Renal pelvis (tissue), 4 donors: ENCODE data around the gene PTPRN2. TPM values are rescaled to one million over a fixed set of nuclear protein-coding genes. Genes with fewer than 3 reads are reported as not detected.

Experiments used
- DNase-seq: peaks from one replicate; pipeline ENCODE4 v3.0.0-alpha.2; 2013
- polyA plus RNA-seq, 3 donors: library from polyadenylated mRNA; unstranded; fragments of 120-200 nt; gene quantifications; one replicate each; pipeline ENCODE4 v1.2.1, GENCODE V29; 2013; ENCODE audit not compliant: insufficient read length in 3 of 3

The PTPRN2 gene
- polyA plus RNA-seq, 3 donors, result 6.6 to 7.5 (median 7.4) TPM

DNA sequence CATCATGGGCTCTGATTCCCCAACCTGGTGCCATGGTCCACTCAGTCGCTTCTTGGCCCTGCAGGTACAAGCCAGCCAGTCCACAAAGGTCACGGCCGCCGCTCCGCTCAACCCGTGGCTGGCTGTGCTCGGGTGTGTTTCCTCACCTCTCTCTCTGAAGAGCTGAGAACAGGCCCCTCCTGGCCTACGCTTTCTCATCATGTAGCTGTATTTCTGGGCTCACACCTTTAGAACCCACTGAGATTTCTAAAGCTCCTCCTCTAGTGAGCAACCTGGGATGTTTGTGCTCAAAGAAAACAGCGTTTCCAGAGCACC, 30.2 kb downstream of the PTPRN2 start:
- no peak for DNase-seq

DNA sequence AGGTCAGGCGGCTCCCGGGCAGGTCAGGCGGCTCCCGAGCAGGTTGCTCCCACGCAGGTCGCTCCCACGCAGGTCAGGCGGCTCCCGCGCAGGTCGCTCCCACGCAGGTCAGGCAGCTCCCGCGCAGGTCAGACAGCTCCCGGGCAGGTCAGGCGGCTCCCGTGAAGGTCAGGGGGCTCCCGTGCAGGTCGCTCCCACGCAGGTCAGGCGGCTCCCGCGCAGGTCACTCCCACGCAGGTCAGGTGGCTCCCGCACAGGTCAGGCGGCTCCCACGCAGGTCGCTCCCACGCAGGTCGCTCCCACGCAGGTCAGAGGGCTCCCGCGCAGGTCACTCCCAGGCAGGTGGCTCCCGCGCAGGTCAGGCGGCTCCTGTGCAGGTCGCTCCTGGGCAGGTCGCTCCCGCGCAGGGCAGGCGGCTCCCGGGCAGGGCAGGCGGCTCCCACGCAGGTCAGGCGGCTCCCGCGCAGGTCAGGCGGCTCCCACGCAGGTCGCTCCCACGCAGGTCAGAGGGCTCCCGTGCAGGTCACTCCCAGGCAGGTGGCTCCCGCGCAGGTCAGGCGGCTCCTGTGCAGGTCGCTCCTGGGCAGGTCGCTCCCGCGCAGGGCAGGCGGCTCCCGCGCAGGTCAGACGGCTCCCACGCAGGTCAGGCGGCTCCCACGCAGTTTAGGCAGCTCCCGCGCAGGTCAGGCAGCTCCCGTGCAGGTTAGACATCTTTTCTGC, 30.7 kb downstream of the PTPRN2 start:
- DNase-seq, result no peak

DNA sequence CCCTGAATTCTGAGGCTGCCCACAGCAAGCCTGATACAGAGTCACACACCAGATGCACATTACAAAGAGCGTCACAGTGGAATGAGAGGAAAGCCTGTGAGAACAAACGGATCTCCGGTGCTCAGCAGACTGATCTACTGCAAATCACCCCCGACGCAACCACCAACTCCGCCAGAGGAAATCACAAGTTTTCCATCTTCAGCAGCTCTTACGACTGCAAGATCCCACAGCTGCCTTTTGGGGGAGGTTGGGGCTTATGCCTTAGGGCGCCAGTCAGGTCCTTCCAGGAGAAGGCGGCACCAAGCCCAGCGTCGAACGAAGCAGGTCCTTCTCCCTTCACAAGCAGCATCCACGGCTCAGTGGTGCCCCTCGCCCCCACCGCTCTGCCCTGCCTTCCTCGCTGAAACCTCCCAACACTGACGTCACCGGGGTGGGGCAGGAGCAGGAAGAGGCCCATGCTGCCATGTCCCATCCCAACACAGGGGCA, 32.5 kb downstream of the PTPRN2 start:
- DNase-seq, result no peak

DNA sequence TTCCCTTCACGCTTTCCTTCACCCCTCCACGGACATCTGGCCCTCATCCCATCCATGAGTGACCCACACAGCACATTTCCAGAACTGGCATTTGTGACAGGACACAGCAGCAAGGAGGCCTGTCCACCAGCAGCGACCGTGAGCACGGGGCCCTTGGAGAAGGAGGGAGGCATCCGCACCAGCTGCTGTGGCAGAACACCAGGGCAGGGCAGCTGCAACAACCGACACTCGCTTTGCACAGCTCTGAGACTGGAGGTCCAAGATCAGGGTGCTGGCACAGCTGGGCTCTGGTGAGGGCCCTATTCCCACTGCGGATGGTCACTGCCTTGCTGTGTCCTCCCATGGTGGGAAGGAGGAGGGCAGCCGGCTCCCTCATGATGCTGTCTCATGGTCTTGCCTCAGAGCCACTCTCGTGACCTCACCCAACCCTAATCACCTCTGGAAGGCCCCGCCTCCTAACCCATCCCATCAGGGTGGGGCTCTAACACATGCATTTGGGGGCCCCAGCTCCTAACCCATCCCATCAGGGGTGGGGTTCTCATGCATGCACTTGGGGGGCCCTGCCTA, 36.7 kb downstream of the PTPRN2 start:
- DNase-seq, result no peak

DNA sequence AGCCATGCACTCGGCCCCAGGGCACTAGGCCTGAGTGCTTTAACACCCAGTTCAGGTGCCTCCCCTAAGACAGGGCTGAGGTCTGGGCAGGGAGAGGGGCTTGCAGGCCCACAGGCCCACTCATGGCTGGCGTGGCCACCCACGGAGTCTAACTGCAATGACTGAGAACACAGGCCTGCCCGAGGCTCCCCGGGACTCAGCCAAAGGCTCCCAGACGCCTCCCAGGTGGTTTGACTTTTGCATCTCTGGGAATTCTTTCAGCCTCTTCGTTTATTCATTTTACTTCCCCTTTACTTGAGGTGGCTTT, 37.3 kb downstream of the PTPRN2 start:
- no peak for DNase-seq

DNA sequence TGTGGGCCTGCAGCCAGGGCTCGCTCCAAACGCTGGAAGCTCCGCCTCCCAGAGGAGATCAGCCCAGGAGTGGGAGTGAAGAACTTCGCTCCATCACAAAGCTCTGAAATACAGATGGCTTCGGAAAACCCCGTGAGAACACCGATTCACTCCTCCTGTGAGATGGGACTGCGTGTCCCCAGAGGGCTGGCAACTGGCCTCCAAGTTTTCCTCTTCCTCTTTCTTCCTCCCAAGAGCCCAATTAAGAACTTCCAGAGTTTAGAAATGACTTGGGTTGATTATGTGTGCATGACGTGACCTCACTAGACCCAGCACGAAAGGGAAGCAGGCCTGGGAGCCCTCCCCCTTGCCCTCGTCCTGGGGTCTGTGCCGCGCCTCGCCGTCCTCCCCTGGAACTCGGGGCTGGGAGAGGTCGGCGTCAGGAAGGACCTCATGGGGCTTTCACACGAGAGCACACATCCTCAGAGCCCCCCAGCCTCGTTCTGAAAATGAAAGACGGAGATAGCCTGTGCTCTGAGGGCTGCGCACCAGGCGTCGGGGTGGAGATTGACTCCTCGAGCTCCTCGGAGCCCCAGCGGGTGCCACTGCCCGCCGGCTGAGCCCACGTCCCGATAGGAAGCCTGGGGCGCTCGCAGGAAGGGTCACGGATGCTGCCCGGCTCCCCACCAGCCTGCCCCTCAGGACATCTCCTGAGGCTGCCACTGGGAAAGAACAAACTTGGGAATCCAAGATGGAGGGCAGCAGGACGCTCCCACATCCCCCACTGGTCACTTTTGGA, 37.8 kb downstream of the PTPRN2 start:
- DNase-seq, result peak; percentile 43

DNA sequence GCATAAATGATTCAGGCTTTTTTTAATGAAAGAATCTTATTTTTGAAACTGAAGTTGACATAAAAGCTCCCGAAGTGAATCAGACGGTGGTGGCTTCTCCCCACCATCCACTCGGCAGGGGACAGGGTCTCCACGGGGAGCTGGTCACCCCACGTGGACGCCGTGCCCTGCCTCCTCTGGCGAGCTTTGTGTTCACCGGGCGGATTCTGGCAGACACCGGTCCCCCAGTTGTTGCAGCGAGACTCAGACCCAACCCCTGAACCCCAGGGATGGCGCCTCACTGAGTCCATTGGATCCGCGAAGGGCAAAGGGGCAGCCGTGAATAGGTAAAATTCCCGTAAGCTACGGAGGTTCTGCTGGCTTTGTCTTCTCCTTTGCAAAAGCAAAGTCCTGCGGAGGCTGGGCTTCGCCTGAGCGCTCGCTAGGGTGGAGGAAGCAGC, 38.4 kb downstream of the PTPRN2 start:
- DNase-seq, result no peak

DNA sequence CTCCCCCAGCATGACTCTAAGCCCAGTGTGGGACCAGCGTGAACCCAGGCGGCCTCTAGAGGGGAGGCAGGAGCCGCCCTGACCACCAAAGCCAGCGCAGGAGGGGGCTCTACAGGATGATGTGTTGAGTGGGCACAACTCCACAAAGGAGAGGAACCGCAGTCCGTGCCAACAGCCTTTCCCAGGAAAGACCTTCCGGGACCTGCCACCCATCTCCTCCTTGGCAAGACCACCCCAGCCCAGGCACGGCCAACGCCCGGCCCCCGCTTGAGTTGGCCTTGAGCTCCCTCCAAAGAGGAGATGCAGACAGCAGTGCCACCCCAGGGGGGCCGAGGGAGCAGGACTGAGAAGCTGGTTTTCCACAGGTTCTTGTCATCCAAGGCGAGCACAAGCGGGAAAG, 38.9 kb downstream of the PTPRN2 start:
- DNase-seq, result no peak

DNA sequence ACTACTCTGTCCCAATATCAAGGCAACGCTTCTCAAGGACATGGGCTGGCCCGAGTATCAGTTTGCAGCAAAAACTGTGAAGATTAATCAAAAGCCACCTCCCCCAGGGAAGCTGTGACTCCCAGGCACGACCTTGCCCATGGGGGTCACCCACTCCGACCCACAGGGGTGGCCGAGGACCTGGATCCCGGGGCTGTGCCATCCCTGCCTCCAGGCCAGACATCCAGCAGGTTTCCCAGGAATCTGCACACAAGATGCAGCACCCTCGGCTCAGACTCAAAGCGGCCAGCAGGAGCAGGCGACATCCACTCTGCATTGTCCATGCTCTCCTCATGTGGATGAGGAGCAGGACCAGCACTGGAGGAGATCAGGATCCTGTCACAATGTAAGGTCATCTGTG, 39.8 kb downstream of the PTPRN2 start:
- DNase-seq, result no peak

DNA sequence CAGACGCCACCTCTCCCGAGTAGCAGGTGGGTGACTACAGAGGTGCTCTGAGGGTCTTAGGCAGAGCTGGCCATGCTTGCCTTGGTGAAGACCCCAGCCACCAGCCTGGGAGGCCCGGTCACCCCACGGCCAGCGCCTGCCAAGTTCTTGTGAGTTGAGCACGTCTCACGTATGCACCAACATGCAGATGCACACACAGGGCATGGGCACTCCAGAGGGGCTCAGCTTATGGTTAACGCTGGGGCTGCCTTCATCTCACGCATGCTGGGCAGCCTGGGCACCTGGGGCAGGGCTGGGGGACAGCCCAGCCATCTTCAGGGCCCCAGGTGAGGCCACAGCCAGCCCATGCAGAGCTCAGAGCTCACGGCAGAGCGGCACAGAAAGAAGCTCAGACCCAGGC, 41.0 kb downstream of the PTPRN2 start:
- DNase-seq, result no peak

DNA sequence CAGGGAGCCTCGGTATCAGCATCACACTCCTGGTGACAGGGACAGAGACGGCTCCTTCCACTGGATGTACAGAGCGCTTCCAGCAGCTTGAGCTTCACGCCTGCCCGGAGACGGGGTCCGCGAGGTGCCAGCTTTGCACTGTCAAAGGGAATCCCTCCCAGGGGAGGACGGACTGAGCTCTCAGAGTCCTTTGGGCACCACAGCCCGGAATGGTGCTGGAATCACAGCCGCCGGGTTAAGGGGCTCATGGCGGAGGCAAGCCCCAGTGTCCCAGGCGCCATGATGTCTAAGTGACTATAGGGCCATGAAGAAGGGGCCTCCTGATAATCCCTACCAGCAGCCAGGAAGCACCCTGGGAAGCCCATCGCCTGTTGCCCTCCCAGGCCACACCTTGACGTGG, 41.4 kb downstream of the PTPRN2 start:
- no peak for DNase-seq

DNA sequence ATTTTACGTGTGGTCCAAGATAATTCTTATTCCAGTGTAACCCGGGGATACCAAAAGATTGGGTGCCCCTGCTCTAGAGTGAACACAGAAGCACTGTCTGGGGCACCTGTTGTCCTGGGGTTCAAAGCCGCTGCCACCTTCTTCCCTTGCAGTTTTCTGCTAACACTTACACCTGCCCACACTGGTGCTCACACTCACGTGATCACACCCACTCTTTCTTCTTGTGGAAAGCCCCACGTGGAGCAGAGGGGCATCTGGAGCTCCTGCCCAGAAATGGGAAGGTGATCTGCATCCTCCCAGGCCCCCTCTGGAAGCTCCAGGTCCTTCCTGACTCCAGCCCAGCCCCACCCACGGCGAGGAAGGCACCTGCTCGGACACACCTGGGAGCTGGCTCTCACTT, 42.9 kb downstream of the PTPRN2 start:
- DNase-seq, result no peak

DNA sequence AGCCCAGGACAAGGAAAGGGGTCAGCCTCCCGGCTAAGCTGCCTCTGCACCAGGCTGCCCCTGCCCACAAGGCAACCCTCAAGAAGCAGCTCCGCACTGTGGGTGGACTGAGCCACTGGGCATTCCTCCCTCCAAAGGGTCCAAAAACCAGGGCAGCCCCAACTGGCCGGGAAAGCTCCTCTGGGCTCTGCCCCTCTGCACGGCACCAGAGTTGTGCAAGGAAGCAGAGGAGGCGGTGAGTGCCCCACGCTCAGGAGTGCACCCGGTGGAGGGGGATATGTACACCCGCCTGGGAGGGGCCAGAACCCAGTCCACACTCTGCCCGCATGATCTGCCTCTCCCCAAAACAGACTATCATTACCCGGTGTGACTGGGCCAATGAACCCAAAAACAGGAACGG, 43.8 kb downstream of the PTPRN2 start:
- no peak for DNase-seq

DNA sequence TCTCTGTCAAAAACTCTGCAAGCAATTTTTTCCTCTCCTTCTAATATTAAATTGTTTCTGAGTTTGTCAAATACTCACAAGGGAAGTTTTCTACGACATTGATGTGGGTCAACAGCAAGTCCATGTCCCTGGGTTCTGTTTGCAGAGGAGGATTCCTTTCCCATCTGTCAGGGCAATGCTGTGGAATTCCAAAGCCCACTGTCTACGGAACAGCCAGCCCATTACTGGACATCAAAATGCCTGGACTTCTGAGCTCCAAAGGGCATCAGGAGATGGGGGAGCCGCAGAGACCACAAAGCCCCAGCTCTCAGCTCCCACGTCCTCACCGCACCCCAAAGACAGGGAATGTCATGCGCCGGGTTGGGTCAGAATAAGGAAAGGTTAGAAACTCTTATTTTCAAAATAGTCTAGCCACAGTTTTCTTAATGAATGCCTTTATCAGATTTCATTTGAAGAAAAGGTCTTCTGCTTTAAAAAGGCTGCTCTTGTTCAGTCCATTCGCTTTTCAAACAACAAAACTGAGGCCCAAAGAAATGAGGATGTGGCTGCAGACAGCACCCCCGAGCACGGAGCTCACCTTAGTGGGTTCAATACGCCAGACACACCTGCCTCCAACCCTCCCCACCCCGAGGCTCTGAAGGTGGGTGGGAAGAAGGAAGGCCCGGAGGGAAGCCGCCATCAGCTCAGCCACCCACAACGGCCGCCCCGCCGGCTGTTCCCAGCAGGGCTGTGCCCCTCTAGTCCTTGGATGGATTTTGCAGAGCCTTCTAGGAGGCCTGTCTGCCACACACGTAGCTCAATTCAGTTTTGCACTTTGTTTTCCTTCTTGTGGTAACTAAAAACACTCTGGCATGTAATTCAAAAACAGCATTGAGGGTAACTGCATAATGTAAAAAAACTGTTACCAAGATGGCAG, 44.7 kb downstream of the PTPRN2 start:
- DNase-seq, result no peak

DNA sequence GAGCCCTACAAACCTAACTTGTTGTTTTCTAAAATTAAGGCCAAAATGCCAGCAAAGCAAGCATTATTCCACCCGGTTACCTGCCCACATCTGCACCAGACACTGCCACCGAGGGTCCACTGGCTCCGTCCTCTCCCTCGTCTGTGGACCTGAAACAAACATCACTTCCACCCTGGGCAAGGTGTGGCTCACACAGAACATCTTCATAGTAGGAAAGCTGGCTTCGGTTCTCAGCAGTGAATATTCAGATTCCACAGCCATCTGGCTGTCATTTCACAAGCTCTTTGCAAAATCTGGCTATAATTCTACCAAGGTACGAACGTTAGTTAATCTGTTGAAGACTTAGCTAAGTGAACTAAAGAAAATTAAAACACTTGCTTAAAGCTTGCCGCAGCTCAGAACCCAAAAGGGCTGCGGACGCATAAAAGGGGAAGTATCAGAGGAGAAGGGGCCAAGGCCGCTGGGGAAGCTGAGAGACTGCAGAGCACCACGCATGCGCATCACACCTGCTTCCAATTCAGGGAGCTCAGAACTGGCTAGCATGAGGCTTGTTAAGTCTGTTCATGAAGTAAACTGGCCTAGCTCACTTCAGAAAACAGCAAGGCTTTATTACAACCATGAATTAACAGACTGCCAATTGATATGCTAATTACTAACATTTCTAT, 46.1 kb downstream of the PTPRN2 start:
- no peak for DNase-seq

DNA sequence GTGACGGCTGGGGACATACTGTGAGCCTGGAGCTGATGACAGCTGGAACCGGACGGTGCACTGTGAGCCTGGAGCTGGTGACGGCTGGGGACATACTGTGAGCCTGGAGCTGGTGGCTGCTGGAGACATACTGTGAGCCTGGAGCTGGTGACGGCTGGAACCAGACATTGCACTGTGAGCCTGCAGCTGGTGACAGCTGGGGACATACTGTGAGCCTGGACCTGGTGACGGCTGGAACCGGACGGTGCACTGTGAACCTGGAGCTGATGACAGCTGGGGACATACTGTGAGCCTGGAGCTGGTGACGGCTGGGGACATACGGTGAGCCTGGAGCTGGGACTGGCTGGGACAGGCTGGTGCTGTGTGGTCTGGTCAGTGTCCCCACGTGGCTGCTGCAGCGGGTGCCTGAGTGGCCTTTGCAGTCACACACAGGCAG, 47.9 kb downstream of the PTPRN2 start:
- no peak for DNase-seq

DNA sequence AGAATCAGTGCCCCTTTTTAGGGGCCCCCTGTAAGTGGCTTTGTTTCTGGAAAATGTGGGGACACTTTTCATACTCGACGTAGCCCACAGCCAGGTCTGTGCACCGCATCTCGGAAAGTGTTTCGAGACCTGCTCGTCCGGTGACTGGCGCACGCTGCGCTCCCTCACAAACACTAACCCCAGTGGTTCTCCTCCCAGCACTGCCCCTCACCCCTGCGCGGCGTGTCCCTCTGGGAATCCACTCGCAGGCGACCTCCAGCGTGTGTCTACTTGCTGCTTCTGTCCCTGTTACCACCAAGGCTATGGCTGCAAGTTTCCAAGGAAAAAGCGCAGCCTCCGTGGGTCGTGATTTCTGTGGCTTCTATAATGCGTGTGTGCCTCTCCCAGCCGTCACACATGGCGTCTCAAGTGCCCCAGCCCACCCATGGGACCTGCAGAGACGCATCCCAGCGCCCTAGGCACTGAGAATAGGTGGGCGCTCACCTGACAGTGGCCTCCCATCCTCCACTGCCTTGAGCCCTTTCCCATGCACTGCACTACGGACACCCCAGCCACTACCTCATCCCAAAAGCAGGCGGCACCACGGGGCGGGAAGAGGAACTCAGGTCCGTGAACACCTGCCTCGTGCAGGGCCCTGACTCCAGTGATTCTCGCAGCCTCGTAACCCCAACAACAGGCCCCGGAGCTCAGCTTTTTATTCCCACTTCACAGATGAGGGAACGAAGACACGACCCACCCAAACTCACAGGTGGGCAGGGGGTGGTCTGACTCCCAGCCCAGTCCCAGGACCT, 49.3 kb downstream of the PTPRN2 start:
- DNase-seq, result no peak

DNA sequence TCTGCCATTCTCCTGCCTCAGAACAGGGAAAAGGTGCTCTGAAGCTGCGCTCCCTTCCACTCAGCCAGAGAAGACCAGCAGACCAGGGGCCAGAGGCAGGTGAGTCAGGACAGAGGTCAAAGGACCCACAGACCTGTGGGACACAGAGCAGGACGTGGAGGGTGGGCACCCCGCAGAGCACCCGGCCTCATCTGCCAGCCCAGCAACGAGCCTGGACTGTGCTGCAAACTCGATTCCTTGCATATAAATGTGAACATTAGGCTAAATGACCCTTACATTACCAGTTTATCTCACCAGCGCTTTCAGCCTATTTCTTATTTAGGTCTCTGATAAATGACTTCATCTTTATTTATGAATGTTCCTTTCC, 50.1 kb downstream of the PTPRN2 start:
- no peak for DNase-seq

DNA sequence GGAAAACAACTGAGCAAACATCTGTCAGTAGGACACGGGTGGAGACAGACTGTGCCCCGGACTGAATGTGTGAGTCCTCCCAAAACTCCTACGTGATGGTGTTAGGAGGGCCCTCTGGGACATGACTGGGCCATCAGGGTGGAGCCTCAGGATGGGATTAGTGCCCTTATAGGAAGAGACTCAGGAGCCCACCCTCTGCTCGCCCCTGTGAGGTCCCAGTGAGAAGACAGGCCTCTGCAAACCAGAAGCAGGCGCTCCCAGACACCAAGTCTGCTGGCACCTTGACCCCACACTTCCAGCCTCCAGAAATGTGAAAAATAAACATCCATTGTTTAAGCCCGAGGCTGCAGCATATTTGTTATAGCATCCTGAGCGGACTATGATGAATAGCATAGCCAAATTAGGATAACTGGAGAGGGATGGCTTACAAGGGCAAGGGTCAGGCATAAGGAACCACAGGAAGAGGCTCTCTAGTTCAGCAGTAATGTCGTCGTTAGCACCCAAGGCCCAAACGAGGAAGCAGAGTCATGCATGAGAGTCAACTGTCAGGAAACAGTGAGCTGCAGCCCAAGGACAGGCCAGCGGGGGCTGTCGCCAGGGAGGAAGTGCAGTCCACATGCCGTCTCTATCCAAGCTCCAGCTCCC, 50.6 kb downstream of the PTPRN2 start:
- no peak for DNase-seq

DNA sequence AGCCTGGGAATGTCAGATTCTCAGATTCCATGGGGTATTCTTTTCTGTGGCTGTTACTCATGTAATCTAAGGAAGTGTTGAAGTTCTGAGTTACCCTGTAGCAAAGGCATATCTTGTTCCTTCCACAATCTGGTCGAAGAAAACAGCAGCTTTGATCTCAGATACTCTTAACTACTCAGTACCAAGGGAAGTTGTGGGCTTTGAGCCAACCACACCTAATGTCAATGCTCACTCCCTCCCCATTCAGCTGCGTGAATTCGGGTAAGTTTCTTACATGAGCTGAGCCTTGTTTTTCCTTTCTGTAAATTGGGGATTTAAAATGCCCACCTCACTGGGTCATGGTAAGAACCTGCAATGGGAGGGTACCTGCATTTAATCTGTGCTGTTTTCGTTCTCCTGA, 52.5 kb downstream of the PTPRN2 start:
- no peak for DNase-seq
